HUES6 (cell line): Measurements from ENCODE around the gene MBD3L2B.
"Not testable (repeated sequence)": the region's sequence is repeated elsewhere in the genome, so short reads cannot be mapped to it uniquely, and the experiment has no call there.

ENCODE experiments used
- H3K27ac ChIP-seq: 2 replicates; pipeline ENCODE4 v1.7.0; 2013; ENCODE audit warnings: low read depth, mild to moderate bottlenecking, low read length, inconsistent platforms
- H3K27me3 ChIP-seq: 2 replicates; pipeline ENCODE4 v1.6.1; 2013; ENCODE audit warnings: low read length; ENCODE audit not compliant: control insufficient read depth, insufficient read depth
- H3K36me3 ChIP-seq: 2 replicates; pipeline ENCODE4 v1.6.1; 2013; ENCODE audit warnings: low read length; ENCODE audit not compliant: control insufficient read depth, insufficient read depth
- H3K4me1 ChIP-seq: 2 replicates; pipeline ENCODE4 v1.6.1; 2013; ENCODE audit warnings: low read length; ENCODE audit not compliant: control insufficient read depth, insufficient read depth
- H3K4me3 ChIP-seq: 2 replicates; pipeline ENCODE4 v1.5.1; 2013; ENCODE audit warnings: low read depth, low read length
- H3K9ac ChIP-seq: one replicate; pipeline ENCODE4 v1.6.1; 2013; ENCODE audit warnings: mild to moderate bottlenecking, low read length
- H3K9me3 ChIP-seq: 2 replicates; pipeline ENCODE4 v1.6.1; 2013; ENCODE audit warnings: low read depth, low read length; ENCODE audit not compliant: control insufficient read depth, insufficient read depth

Gene MBD3L2B

DNA sequence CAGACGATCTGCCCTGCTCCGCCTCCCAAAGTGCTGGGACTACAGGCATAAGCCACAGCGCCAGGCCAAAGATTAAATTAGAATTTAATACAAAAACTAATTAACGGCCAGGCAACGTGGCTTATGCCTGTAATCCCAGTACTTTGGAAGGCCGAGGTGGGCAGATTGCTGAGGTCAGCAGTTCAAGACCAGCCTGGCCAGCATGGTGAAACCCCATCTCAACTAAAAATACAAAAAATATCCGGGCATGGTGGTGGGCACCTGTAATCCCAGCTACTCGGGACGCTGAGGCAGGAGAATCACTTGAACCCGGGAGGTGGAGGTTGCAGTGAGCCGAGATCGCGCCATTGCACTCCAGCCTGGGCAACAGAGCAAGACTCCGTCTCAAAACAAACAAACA lies 34.4 kb upstream of the MBD3L2B start:
- H3K4me1 ChIP-seq, H3K27me3 ChIP-seq, H3K9ac ChIP-seq, H3K36me3 ChIP-seq, H3K9me3 ChIP-seq, H3K27ac ChIP-seq, H3K4me3 ChIP-seq: not testable (repeated sequence)

DNA sequence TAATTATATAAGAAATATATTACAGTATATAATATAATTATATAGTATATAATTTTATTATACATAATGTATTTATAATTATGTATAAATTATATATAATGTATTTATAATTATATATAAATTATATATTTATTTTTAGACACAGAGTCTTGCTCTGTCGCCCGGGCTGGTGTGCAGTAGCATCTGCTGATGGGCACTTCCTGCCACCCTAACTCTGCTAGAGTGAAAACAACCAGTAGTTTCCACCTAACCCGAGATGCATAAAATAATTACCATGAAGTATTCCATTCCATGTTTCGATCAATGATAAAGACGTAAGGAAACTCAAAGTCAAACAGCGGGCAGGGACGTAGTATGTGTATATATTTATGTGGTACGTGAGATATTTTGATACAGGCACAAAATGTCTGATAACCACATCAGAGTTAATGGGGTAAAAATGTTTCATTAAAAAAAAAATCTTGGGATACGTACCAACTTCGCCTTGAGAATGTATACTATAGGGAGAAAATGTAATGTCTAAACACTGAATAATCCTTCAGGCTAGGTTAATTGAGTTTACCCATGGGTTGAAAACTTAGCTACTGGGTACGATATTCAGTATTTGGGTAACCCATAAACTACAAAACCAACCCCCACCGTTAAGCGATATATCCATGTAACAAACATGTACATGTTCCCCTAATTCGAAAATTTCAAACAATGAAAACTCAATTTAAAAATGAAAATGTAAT lies 33.6 kb upstream of the MBD3L2B start:
- H3K9ac ChIP-seq, H3K27me3 ChIP-seq: not testable (repeated sequence)

DNA sequence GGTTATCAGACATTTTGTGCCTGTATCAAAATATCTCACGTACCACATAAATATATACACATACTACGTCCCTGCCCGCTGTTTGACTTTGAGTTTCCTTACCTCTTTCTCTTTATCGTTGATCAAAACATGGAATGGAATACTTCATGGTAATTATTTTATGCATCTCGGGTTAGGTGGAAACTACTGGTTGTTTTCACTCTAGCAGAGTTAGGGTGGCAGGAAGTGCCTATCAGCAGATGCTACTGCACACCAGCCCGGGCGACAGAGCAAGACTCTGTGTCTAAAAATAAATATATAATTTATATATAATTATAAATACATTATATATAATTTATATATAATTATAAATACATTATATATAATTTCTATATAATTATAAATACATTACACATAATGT lies 31.7 kb upstream of the MBD3L2B start:
- not testable (repeated sequence) for H3K36me3 ChIP-seq, H3K9me3 ChIP-seq, H3K4me1 ChIP-seq, H3K9ac ChIP-seq, H3K27ac ChIP-seq, H3K27me3 ChIP-seq, H3K4me3 ChIP-seq

More for the DNA sequence above, 33.6 kb upstream of the MBD3L2B start:
- H3K4me1 ChIP-seq, H3K4me3 ChIP-seq, H3K9me3 ChIP-seq, H3K36me3 ChIP-seq, H3K27ac ChIP-seq: not testable (repeated sequence)

DNA sequence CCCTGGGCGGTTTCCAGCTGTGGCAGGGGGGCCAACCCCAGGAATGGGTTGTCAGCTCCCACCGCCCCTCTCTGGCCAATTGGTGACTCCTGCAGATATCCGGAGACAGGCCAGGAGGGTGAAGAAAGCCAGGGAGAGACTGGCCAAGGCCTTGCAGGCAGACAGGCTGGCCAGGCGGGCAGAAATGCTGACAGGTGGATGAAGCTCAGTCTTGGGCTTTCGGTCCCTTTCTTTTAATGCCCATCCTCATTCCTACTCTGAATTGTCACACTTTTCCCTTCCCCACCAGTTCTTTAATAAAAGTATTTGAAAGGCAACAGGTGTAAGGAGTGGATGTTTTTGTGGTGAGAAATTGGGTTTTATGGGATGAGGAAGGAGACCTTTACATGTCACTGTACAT lies 30.2 kb upstream of the MBD3L2B start:
- not testable (repeated sequence) for H3K27me3 ChIP-seq, H3K4me1 ChIP-seq, H3K4me3 ChIP-seq, H3K36me3 ChIP-seq, H3K9me3 ChIP-seq, H3K27ac ChIP-seq, H3K9ac ChIP-seq

DNA sequence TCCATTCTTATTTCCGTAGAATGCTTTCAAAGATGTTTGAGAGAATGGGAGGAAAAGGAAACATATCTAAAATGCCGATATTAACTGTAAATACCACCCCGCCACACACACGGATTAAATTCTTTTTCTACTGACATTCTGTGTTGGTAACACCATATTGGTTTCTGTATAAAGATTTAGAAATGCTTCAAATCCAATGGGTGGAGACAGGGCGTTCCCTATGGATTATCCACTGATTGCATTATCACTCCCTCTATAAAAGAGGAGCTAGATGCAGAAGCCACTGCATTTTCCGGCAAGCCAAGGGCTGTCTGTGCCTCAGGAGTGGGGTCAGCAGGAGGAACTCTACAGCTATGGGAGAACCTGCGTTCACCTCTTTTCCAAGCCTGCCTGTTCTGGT lies 27.8 kb upstream of the MBD3L2B start, which contains the start of gene MBD3L2:
Gene MBD3L2, plus strand, starts transcription at position 301 of the 400 bp plus-strand sequence. Its CDS starts 53 bp downstream, at position 354.
- not testable (repeated sequence) for H3K27ac ChIP-seq, H3K9ac ChIP-seq, H3K36me3 ChIP-seq, H3K4me3 ChIP-seq, H3K4me1 ChIP-seq, H3K9me3 ChIP-seq, H3K27me3 ChIP-seq

DNA sequence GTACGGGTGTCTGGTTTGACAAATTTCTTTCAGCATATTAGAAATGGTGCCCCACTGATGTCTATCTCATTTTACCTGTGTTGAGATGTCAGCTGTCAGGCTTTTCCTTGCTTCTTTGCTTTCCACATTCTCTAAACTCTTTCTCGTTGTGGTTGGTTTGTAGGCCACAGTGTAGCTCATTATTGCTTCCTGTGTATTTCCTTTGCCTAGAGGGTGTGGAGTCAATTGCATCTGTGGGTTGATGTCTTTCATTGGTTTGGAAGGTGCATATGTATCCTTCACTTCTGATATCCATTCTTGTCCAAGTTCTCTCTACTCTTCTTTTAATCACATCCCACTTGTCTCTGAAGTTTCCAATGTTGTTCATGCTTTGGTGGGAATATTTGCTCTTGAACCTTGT lies 20.3 kb upstream of the MBD3L2B start:
- not testable (repeated sequence) for H3K4me1 ChIP-seq, H3K9ac ChIP-seq, H3K36me3 ChIP-seq, H3K9me3 ChIP-seq, H3K27me3 ChIP-seq, H3K27ac ChIP-seq, H3K4me3 ChIP-seq

DNA sequence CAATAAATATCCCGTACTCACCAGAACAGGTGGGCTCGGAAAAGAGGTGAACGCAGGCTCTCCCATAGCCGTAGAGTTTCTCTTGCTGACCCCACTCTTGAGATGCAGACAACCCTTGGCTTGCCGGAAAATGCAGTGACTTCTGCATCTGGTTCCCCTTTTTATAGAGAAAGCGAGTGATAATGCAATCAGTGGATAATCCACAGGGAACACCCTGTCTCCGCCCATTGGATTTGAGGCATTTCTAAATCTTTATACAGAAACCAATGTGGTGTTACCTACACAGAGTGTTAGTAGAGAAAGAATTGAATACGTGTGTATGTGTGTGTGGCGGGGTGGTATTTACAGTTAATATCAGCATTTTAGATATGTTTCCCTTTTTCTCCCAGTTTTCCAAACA lies 18.8 kb upstream of the MBD3L2B start, which contains the start of gene MBD3L4:
Gene MBD3L4, minus strand, starts transcription at position 101 of the 400 bp plus-strand sequence. Its CDS starts 35 bp downstream, at position 66.
- H3K27ac ChIP-seq, H3K27me3 ChIP-seq, H3K9me3 ChIP-seq: not testable (repeated sequence)

DNA sequence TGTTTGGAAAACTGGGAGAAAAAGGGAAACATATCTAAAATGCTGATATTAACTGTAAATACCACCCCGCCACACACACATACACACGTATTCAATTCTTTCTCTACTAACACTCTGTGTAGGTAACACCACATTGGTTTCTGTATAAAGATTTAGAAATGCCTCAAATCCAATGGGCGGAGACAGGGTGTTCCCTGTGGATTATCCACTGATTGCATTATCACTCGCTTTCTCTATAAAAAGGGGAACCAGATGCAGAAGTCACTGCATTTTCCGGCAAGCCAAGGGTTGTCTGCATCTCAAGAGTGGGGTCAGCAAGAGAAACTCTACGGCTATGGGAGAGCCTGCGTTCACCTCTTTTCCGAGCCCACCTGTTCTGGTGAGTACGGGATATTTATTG lies 9.0 kb upstream of the MBD3L2B start, which contains the start of gene MBD3L5:
Gene MBD3L5, plus strand, starts transcription at position 301 of the 400 bp plus-strand sequence. Its CDS starts 34 bp downstream, at position 335.
- not testable (repeated sequence) for H3K27ac ChIP-seq, H3K4me3 ChIP-seq, H3K4me1 ChIP-seq, H3K27me3 ChIP-seq, H3K9me3 ChIP-seq, H3K9ac ChIP-seq, H3K36me3 ChIP-seq

More for the DNA sequence above, 18.8 kb upstream of the MBD3L2B start, which contains the start of gene MBD3L4:
- not testable (repeated sequence) for H3K9ac ChIP-seq, H3K4me3 ChIP-seq, H3K4me1 ChIP-seq, H3K36me3 ChIP-seq

DNA sequence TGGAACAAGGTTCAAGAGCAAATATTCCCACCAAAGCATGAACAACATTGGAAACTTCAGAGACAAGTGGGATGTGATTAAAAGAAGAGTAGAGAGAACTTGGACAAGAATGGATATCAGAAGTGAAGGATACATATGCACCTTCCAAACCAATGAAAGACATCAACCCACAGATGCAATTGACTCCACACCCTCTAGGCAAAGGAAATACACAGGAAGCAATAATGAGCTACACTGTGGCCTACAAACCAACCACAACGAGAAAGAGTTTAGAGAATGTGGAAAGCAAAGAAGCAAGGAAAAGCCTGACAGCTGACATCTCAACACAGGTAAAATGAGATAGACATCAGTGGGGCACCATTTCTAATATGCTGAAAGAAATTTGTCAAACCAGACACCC lies 7.6 kb upstream of the MBD3L2B start:
- H3K9me3 ChIP-seq, H3K36me3 ChIP-seq, H3K9ac ChIP-seq, H3K27me3 ChIP-seq, H3K4me3 ChIP-seq, H3K4me1 ChIP-seq, H3K27ac ChIP-seq: not testable (repeated sequence)

DNA sequence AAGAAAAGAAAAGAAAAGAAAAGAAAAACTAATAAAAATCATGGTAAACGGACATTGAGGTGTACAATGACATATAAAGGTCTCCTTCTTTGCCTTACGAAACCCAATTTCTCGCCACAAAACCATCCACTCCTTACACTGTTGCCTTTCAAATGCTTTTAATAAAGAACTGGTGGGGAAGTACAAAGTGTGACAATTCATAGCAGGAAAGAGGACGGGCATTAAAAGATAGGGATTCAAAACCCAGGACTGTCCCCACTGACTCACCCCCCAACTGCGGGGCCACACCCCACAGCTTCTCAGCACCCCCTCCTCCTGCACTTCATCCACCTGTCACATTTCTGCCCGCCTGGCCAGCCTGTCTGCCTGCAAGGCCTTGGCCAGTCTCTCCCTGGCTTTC lies 2.4 kb downstream of the MBD3L2B start:
- Histone ChIP-seq H3K27me3 (no peaks in the 10 kb centered on the region), H3K9me3 (peaks cover 8% of the 10 kb centered on the region; the same call in 1 of the 2 replicates), H3K27ac (no peak overlapping the region), H3K4me1 (no peaks in the 10 kb centered on the region), H3K36me3 (no peaks in the 10 kb centered on the region), H3K9ac (no peak overlapping the region), H3K4me3 (no peak overlapping the region)

DNA sequence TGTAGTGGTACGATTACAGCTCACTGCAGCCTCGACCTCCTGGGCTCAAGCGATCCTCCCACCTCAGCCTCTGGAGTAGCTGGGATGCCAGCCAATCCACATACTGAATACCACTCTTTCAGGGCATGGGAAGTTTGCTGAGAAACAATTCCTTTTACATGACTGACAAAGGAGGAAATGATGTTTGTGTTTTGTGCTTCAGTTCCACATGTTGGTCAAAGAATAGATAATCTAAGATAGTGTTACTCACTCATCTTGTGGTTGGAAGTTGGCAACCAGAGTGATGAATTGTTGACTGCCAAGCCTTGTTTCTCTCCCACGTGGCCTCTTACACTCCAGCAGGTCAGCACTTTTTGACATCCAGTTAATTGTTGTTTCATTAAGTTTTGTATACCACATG lies 7.6 kb downstream of the MBD3L2B start:
- no peaks in the 10 kb centered on the region for H3K36me3 ChIP-seq
- no peak overlapping the region for H3K9ac ChIP-seq
- no peak overlapping the region for H3K4me3 ChIP-seq
- H3K9me3 ChIP-seq, result peaks cover 16% of the 10 kb centered on the region; the same call in 1 of the 2 replicates
- H3K27ac ChIP-seq, result no peak overlapping the region
- H3K4me1 ChIP-seq, result no peaks in the 10 kb centered on the region
- no peaks in the 10 kb centered on the region for H3K27me3 ChIP-seq
